IPS DF 6.9 (cell line): ENCODE measurements around the gene RTP5.

Experiments used
- DNase-seq: peaks from one replicate; pipeline ENCODE4 v3.0.0-alpha.2; 2013; ENCODE audit warnings: low read depth, low spot score
- H3K27ac ChIP-seq: one replicate; pipeline ENCODE4 v1.5.1; 2013; ENCODE audit warnings: low read length, control low read depth
- H3K27me3 ChIP-seq: 2 replicates; pipeline ENCODE4 v1.6.1; 2013; ENCODE audit warnings: mild to moderate bottlenecking, low read length; ENCODE audit not compliant: control insufficient read depth, insufficient read depth
- H3K36me3 ChIP-seq: 2 replicates; pipeline ENCODE4 v1.6.1; 2013; ENCODE audit warnings: low read length; ENCODE audit not compliant: control insufficient read depth, insufficient read depth
- H3K4me1 ChIP-seq: 2 replicates; pipeline ENCODE4 v1.6.1; 2013; ENCODE audit warnings: low read length; ENCODE audit not compliant: control insufficient read depth, insufficient read depth
- H3K4me3 ChIP-seq: 2 replicates; pipeline ENCODE4 v1.5.1; 2013; ENCODE audit warnings: mild to moderate bottlenecking, low read length
- H3K9me3 ChIP-seq: 2 replicates; pipeline ENCODE4 v1.6.1; 2013; ENCODE audit warnings: low read length, inconsistent platforms; ENCODE audit not compliant: control insufficient read depth, insufficient read depth
- WGBS: extraction: QIAGEN DNeasy Blood & Tissue Kit; methylation state at CpG from one replicate; pipeline ENCODE4 v1.1.7; 2013; ENCODE audit warnings: mixed read lengths, missing lambda C conversion rate; ENCODE audit not compliant: insufficient read length, insufficient coverage; 5-methylcytosine and 5-hydroxymethylcytosine counted together

The RTP5 gene

GRCh38 chr2:241898463-241899270 is 29.1 kb downstream of the RTP5 start:
- no CpG with 5 or more reads among the region's 30 CpGs for WGBS
- no peak for DNase-seq

GRCh38 chr2:241900251-241901017 is 30.9 kb downstream of the RTP5 start:
- no peaks in the 10 kb centered on the region for H3K9me3 ChIP-seq
- H3K4me3 ChIP-seq, result no peak overlapping the region
- no peaks in the 10 kb centered on the region for H3K27me3 ChIP-seq
- WGBS, result no CpG with 5 or more reads among the region's 32 CpGs
- no peak for DNase-seq
- H3K27ac ChIP-seq, result no peak overlapping the region
- H3K4me1 ChIP-seq, result peaks cover 4% of the 10 kb centered on the region; the same call in 1 of the 2 replicates
- no peaks in the 10 kb centered on the region for H3K36me3 ChIP-seq

More at GRCh38 chr2:241898463-241899270, 29.1 kb downstream of the RTP5 start:
- no peaks in the 10 kb centered on the region for H3K27me3 ChIP-seq
- no peak overlapping the region for H3K27ac ChIP-seq
- H3K36me3 ChIP-seq, result no peaks in the 10 kb centered on the region
- H3K9me3 ChIP-seq, result no peaks in the 10 kb centered on the region
- H3K4me1 ChIP-seq, result peaks cover 4% of the 10 kb centered on the region; the same call in 1 of the 2 replicates
- no peak overlapping the region for H3K4me3 ChIP-seq

DNA sequence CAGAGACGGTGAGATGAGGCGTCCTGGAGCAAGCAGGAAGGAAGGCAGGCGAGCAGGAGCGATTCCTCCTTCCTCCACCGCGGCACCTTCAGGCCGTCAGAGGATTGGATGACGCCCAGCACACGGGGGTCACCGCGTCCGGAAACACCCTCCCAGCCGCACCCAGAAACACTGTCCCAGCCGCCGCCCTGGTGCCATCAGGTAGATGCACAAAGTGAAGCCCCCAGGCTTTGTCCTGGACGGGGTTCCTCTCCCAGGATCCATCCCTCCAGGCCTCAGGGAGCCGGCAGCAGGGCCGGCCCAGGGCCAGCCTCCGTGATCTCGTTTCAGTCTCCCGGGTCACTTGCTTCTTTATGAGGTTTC is 31.5 kb downstream of the RTP5 start:
- Histone ChIP-seq H3K27me3 (no peaks in the 10 kb centered on the region), H3K27ac (no peak overlapping the region), H3K4me3 (no peak overlapping the region), H3K4me1 (peaks cover 4% of the 10 kb centered on the region; the same call in 1 of the 2 replicates), H3K36me3 (no peaks in the 10 kb centered on the region), H3K9me3 (no peaks in the 10 kb centered on the region)
- DNase-seq, result no peak
- WGBS, result no CpG with 5 or more reads among the region's 21 CpGs

- no peaks in the 10 kb centered on the region for H3K36me3 ChIP-seq
- no peaks in the 10 kb centered on the region for H3K9me3 ChIP-seq
- DNase-seq, result no peak
- no peak overlapping the region; the same call in 1 of the 2 replicates for H3K4me3 ChIP-seq
- no CpG with 5 or more reads among the region's 54 CpGs for WGBS
- H3K27me3 ChIP-seq, result no peaks in the 10 kb centered on the region
- H3K27ac ChIP-seq, result no peak overlapping the region
- H3K4me1 ChIP-seq, result peaks cover 4% of the 10 kb centered on the region; the same call in 1 of the 2 replicates
These were observed 32.2 kb downstream of the RTP5 start for GRCh38 chr2:241901500-241902351.

DNA sequence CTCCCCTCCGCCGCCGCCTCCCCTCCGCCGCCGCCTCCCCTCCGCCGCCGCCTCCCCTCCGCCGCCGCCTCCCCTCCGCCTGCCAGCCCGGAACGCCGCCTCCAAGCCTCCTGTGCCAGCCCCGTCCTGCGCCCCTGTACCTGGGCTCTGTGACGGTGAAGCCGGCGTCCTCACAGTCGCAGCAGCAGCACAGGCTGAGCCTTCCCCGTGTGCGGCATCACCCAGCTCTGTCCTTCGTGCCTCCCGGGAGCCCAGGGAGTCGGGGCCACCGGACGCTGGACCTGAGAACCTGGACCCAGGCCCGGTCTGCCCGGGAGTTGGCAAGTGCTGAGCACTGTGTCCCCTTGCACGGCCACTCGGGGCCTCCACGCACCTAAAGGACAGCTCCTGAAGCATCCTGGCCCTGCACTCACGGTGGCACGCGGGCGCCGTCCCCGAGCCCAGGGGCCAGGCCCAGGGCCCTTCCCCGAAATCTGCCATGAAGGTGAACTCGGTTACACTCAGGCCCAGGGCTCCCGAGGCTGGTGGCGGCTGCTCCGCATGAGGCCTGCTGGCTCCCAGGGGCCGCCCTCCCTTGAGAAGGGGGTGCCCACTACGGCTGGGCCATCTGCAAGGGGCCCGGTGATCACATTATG is 32.9 kb downstream of the RTP5 start:
- Histone ChIP-seq H3K27ac (no peak overlapping the region), H3K9me3 (no peaks in the 10 kb centered on the region), H3K4me3 (no peak overlapping the region), H3K27me3 (no peaks in the 10 kb centered on the region), H3K36me3 (no peaks in the 10 kb centered on the region), H3K4me1 (peaks cover 4% of the 10 kb centered on the region; the same call in 1 of the 2 replicates)
- no peak for DNase-seq
- WGBS, result no CpG with 5 or more reads among the region's 48 CpGs

DNA sequence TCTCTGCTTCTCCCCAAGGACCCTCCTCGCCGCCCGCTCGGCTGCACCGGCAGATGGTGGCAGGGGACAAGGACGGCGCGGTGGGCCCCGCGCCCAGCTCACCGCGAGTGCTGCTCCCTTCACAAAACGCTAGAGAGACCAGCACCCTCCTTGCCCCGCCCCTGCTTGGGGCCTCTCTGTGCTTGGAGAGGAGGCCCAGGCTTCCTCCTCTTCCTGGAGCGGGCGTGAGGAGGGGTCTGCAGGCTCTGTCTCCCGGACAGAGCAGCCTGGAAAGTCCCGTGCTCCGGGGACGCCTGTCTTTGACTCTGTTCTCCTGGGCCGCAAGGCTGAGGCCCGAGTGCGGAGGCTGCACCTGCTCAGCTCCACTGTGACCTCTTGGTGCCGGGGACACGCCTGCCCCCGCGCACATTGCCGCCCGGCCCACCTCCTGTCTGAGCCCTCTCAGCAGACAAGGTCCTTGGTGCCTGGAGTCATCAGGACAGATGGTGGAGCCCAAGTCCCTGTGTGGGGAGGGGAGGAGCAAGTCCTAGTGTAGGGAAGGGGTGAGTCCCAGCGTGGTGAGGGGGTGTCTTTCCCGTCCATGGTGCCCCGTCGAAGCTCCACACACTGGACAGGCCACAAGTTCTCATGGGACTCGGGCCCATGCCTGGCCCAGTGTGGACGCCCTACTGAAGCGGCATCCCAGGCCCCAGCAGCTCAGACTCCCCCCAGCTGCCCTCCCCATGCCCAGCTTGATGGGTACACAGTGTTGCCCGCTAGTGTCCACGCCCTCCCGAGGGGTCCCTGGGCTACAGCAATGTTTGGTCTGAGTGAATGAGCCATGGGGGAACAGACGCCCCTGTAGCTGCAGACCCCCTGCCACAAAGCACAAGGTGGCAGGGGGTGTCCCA is 33.8 kb downstream of the RTP5 start:
- no CpG with 5 or more reads among the region's 40 CpGs for WGBS
- Histone ChIP-seq H3K4me1 (peaks cover 4% of the 10 kb centered on the region; the same call in 1 of the 2 replicates), H3K4me3 (no peak overlapping the region), H3K9me3 (no peaks in the 10 kb centered on the region), H3K27ac (no peak overlapping the region), H3K27me3 (no peaks in the 10 kb centered on the region), H3K36me3 (no peaks in the 10 kb centered on the region)
- no peak for DNase-seq

GRCh38 chr2:241904011-241904718 is 34.6 kb downstream of the RTP5 start:
- Histone ChIP-seq H3K27ac (no peak overlapping the region), H3K27me3 (no peaks in the 10 kb centered on the region), H3K9me3 (no peaks in the 10 kb centered on the region), H3K4me3 (no peak overlapping the region), H3K36me3 (no peaks in the 10 kb centered on the region), H3K4me1 (peaks cover 2% of the 10 kb centered on the region; the same call in 1 of the 2 replicates)
- no peak for DNase-seq
- no CpG with 5 or more reads among the region's 19 CpGs for WGBS

DNA sequence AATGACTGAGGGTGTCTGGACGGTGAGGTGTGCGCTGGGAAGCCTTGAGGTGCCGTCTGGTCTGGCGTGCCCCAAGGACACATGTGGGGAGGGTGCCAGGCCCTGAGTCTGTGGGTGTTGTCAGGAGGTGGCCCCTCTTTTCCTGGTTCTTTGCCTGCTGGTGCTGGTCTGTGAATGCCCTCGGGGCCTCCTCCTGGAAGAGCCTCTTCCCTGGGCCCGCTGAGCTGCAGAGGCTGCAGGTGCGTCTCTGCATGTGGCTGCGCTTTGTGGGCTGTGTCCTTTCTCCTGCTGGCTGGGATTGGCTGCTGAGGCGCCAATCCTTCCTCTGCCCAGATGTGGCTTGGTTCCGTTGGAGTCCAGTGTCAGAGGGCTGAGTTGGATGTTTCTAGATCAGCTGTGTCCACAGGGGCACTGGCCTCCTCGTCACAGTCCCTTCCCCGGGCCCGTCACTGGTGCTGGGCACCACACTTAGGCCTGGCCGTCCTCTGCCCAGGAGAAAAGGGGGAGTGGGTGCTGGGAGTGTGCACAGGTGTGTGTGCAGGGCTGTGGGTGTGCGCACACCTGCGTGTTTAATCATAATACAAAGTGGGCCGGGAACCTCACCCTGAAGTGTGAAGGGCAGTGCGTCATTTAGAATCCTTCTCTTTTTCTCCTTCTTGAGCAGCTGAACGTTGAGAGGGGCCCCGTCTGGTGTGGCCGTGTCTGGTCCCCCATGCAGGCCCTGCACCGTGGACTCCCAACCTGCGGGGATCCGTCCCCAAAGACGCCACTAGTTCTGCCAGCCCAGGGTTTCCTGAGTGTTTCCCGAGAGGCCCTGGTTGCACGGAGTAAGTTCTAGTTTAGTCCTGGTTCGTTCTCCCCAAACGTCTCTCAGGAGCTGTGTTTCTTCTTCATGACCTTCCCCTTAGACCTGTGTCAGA is 35.5 kb downstream of the RTP5 start:
- no CpG with 5 or more reads among the region's 29 CpGs for WGBS
- Histone ChIP-seq H3K27me3 (no peaks in the 10 kb centered on the region), H3K4me1 (peaks cover 2% of the 10 kb centered on the region; the same call in 1 of the 2 replicates), H3K4me3 (no peak overlapping the region), H3K9me3 (no peaks in the 10 kb centered on the region), H3K36me3 (no peaks in the 10 kb centered on the region), H3K27ac (no peak overlapping the region)
- DNase-seq, result no peak
